ENCODE measurements around the gene SIX3.

DNA sequence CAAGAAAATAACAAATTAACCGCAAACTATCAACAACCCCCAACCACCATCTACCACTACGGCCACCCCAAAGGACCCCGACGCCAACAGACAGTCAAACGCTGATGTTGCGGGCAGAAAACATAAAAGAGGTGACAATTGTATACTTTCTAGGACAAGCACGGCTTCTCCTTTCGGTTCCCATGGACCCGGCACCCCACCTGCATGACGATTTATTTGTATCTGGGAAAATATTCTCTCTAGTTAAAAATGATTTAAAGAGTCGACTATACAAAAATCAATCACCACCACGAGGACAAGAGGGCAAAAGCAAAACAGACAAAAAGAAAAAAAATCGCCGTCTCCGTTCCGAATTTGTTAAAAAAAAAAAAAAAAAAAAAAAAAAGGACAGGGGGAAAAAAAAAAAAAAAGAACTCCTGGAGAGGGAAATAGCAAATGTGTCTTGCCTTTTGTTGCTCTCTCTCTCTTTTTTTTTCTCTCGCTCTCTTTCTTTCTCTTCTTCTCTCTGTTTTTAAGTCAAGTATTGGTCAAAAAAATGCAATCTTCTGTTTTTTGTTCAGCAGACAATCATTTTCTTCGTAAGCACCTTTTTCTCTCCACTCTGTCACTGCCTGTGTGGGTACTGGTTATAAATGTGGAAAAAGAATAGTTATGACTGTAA is 3.6 kb downstream of the SIX3 start:
- TF ChIP-seq CTCF (IDR thresholded peaks at IDR 0.05; ENCODE audit: insufficient read depth, low read length): no peak
- TF ChIP-seq SPI1 (IDR thresholded peaks at IDR 0.05; ENCODE audit: borderline replicate concordance, low read depth): no peak
- TF ChIP-seq, protein P1, sequence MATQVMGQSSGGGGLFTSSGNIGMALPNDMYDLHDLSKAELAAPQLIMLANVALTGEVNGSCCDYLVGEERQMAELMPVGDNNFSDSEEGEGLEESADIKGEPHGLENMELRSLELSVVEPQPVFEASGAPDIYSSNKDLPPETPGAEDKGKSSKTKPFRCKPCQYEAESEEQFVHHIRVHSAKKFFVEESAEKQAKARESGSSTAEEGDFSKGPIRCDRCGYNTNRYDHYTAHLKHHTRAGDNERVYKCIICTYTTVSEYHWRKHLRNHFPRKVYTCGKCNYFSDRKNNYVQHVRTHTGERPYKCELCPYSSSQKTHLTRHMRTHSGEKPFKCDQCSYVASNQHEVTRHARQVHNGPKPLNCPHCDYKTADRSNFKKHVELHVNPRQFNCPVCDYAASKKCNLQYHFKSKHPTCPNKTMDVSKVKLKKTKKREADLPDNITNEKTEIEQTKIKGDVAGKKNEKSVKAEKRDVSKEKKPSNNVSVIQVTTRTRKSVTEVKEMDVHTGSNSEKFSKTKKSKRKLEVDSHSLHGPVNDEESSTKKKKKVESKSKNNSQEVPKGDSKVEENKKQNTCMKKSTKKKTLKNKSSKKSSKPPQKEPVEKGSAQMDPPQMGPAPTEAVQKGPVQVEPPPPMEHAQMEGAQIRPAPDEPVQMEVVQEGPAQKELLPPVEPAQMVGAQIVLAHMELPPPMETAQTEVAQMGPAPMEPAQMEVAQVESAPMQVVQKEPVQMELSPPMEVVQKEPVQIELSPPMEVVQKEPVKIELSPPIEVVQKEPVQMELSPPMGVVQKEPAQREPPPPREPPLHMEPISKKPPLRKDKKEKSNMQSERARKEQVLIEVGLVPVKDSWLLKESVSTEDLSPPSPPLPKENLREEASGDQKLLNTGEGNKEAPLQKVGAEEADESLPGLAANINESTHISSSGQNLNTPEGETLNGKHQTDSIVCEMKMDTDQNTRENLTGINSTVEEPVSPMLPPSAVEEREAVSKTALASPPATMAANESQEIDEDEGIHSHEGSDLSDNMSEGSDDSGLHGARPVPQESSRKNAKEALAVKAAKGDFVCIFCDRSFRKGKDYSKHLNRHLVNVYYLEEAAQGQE (IDR thresholded peaks at IDR 0.05; ENCODE audit: insufficient replicate concordance, low read depth): no peak
- no peak for TF ChIP-seq POLR2AphosphoS5 (IDR thresholded peaks at IDR 0.05; ENCODE audit: low read depth)

Measured in HL-60 (cell line).